GM19463 (cell line): ENCODE results near the gene PLEKHG4B.

Source experiments
- ATAC-seq: cut with Tn5 transposase; IDR thresholded peaks from one replicate; pipeline ENCODE4 v1.9.1; 2021; ENCODE audit warnings: mild to moderate bottlenecking, moderate library complexity; ENCODE audit not compliant: unreplicated experiment

Gene PLEKHG4B

GRCh38 chr5:167982-168660 lies 76.2 kb downstream of the PLEKHG4B start:
- ATAC-seq, result no peak

DNA sequence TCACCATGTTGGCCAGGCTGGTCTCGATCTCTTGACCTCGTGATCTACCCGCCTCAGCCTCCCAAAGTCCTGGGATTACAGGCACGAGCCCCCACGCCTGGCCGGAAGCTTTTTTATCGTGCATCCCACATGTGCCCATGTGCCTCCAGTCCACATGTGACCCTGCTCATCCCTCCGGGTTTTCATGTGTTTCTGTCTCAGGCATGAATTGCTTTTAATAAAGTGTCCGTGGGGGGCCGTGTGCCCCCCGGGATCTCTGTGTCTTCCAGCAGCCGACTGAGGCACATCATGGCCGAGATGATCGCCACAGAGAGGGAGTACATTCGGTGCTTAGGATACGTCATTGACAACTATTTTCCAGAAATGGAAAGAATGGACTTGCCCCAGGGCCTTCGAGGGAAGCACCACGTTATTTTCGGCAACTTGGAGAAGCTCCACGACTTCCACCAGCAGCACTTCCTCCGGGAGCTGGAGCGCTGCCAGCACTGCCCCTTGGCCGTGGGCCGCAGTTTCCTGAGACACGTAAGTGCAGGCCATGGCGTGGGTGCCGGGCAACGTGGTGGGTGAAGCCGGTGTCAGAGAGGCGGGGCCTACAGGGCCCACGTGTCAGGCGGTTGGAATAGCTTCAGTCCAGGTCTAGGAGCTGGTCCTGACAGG lies 77.2 kb downstream of the PLEKHG4B start:
- ATAC-seq, result no peak

- no peak for ATAC-seq
Observed at GRCh38 chr5:169728-170094, 77.7 kb downstream of the PLEKHG4B start.

- ATAC-seq, result no peak
Observed at GRCh38 chr5:170971-171800, 79.2 kb downstream of the PLEKHG4B start.

GRCh38 chr5:171801-172331 lies 79.9 kb downstream of the PLEKHG4B start:
- ATAC-seq, result no peak

DNA sequence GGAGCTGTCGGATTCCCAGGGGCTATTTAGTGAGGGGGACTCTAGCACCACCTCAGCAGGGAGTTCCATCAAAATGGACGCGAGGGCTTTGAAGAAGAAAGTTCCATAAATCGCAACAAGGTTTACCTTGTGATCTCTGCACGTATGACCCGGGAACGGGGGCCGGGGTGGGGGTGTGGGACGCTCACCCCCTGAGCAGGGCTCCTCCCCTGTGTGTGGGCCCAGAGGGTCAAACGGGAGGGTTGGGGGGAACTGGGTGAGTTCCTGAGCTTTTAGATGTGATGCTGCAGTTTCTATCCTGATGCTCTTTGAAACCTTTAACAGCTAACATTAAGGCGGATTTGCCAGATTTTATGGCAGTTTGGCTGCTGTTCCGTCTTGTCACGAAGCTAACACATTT lies 80.5 kb downstream of the PLEKHG4B start:
- no peak for ATAC-seq

DNA sequence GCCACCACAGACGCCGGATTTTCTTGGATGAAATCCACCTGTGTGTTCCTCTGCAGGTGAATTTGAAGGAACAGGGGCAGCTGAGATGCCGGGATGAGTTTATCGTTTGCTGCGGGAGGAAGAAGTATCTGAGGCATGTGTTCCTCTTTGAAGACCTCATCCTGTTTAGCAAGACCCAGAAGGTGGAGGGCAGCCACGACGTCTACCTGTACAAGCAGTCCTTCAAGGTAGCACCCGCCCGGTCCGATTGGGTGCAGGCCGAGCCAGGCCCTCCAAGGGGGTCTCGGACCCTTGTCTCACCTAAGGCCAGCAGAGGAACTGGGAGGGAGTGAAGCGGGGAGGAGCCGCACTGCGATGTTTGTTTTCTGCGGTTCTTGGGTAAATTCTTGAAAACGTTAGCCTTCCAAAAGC lies 80.9 kb downstream of the PLEKHG4B start:
- no peak for ATAC-seq

DNA sequence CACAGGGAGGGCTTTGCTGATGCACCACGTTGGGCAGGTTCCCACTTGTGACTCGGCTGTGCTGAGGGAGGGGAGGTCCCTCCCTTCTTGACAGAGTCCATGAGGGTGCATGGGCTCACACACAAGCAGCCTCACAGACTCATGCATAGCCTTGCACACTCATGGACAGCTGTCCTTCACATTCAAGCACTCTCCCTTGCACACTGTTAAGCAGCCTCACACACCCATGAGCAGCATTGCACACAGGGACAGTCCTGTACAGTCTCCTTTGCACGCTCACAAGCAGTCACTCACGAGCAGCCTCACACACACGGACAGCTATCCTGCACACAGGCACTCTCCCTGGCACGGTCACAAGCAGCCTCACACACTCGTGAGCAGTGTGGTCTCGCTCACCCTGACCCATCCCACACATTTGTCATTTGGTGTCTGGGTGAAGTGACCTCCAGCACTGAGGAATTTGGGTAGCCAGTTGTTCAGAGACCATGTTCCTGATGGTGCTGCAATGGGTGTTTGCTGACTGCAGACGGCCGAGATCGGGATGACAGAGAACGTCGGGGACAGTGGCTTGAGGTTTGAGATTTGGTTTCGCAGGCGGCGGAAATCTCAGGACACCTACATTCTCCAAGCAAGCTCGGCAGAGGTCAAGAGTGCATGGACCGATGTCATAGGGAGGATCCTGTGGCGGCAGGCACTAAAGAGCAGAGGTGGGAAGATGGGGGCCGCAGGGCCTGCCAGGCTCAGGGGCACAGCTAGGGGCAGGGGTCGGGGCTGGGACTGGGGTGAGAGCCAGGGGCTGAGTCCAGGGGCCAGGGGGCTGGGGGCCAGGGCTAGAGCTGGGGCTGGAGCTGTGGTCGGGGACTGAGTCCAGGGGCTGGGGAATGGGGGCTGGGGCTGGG lies 81.7 kb downstream of the PLEKHG4B start:
- ATAC-seq, result no peak

DNA sequence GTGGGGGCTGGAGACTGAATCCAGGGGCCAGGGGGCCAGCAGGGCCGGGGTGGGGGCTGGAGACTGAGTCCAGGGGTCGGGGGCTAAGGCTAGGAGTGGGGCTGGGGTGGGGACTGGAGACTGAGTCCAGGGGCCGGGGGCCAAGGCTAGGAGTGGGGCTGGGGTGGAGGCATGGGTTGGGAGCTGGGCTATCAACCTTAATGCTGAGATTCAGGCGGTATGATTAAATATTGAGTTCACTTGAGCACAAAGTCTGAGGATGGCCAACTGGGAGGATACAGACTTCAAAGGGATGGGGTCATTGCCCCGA lies 82.3 kb downstream of the PLEKHG4B start:
- ATAC-seq, result no peak

DNA sequence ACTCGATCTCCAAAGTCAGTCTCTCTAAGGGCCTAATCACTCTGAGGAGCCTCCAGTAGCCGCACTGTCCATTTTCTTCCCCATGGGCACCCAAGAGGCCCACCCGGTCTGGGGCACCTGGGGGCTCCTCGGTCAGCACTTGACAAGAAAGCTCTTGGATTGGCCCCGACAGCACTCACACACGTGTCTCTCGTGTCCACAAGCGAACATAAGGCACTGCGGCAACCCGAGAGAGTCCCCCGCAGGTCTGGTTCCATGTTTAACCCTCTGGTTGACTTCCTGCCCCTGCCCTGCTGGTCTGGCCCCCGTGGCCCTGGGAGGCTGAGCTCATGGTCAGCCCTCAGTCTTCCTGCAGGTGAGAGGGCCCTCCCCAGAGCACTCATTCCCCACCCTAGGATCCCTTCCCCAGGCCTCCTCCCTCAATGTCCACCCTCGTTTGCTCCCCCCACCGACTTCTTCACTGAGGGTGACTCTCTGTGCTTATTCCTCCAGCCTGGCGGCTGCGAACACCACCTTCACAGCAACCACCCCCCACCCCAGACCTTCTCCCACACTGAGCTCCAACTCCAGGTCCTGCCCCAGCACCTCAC lies 83.0 kb downstream of the PLEKHG4B start:
- ATAC-seq, result no peak

GRCh38 chr5:176296-176823 lies 84.4 kb downstream of the PLEKHG4B start:
- no peak for ATAC-seq

DNA sequence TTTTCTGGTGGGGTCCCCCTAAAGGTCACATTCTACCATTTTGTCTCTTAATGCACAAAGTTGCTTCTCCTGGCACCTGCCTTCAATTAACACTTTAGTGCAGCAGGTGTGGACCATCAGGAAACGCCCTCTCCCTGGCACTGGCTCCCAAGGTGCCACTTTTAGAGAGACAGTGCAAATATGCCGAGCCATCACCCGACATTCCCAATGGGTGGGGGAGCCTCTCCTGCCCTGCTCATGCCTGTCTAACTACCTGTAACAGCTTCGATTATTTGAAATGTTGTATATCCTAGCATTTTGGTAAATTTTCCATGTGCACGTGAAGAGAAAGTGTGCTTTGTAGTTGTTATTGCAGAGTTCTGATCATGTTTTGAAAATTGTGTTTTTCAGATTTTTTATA lies 86.1 kb downstream of the PLEKHG4B start:
- no peak for ATAC-seq

- no peak for ATAC-seq
Observed at GRCh38 chr5:179401-179800, 87.4 kb downstream of the PLEKHG4B start.

DNA sequence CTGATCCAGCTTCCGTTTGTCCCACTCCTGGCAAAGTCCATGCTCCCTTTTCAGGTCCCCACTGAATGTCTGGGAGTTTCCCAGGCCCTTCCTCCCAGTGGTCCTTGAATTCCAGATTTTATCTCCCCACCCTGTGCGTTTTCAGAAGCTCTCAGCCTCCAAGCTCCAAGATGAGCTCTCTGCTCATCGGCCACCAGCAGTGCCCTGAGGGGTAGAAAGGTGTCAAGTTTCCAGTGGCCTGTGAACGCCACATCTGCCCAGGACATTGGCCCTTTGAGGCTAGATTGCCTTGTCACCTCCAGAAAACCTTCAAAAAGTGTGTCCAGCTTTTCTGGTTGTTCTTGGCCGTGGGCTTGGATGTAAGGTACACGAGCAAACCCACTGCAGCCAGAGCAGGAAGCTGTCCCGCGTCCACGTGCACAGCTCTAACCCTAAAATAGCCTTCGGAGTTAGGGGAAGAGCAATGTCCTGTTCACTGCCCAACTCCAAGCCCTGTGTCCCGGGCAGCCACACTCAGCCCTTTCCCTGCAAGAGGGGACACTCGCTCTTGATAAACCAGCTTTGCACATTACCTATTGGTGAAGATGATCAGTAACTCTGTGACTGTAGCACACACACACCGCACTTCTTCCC lies 88.4 kb downstream of the PLEKHG4B start:
- no peak for ATAC-seq

- no peak for ATAC-seq
Observed at GRCh38 chr5:181160-181559, 89.2 kb downstream of the PLEKHG4B start.

- ATAC-seq, result no peak
Observed at GRCh38 chr5:181566-181965, 89.6 kb downstream of the PLEKHG4B start.

DNA sequence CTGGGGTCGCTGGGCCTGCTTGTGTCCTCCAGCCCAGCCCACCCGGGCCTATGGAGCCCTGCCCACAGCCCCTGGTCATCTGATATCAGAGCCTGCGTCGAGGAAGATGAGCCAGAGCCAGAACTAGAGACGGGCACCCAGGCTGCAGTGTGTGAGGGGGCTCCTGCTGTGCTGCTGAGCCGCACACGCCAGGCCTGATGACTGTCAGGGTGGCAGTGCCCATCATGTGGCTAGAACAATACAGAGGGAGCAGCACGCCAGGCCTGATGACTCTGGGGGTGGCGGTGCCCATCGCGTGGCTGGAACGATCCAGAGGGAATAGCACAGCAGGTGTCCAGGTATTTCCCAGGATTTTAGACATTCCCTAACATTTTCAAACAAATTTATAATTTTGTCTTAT lies 90.2 kb downstream of the PLEKHG4B start:
- ATAC-seq, result no peak

DNA sequence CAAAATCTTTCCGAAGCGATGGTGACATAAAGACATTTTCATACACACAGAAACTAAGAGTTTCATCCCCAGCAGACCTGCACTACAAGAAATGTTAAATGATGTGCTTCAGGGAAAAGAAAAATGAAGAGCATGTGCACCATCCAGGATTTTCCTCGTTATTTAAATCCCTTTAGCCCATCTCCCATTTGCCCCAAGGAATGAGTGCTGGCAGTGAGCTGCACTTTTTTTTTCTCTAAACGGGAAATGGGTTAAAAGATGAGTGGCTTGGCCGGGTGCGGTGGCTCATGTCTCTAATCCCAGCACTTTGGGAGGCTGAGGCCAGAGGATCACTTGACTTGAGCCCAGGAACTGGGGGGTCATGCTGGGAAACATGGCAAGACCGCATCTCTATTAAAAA lies 92.5 kb downstream of the PLEKHG4B start:
- ATAC-seq, result no peak

DNA sequence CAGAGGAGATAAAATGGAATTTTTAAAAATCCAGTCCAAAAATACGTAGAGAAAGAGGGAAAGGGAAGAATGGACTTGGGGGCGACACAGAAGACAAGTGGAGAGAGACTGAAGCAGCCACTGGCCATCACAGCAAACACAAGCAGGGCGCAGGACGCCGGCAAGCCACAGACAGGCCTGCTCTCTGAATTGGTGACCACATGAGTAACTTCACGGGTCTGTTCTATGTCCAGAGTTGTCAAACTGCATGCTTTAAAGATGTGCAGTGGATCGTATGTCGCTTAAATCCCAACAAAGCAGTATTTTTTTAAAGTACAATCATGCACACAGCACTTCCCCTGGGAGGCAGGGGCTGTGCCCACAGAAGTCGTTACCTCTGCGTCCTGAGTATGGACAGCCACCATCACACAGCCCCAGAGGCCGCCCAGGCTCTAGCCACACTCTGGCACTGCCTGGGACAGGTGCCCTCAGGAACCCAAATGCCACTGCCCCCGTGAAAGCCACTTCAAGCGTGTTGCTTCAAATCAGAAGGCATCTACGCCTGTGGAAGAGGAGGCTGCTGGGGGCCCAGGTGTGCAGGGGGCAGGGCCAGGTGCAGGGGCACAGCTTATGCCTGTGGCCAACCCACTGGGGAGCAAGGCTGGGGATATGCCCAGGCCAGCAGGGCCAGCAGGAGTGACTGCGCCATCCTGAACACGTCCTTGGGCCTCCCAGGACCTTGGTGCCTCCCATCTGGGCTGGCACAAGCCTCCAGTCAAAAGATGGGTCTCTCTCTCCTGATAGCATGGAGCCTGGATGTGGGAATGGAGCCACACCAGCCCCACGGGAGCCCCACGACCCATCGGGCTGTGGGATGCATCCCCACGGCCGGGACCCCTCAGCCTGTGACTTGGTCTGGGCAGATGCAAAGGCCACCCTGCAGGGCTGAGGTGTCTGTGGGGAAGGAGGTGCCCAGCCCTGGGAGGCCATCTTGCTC lies 93.4 kb downstream of the PLEKHG4B start:
- no peak for ATAC-seq
